IgD-negative memory B cell (primary cell): ENCODE measurements around the gene KRTAP9-4. TPM values are rescaled to one million over a fixed set of nuclear protein-coding genes. Genes with fewer than 3 reads are reported as not detected.
"Not testable (repeated sequence)": the region's sequence is repeated elsewhere in the genome, so short reads cannot be mapped to it uniquely, and the experiment has no call there.

Experiments used
- H3K27ac Mint-ChIP-seq, 3 donors: one replicate each; pipeline ENCODE4 v1.8.0; 2020 to 2022; ENCODE audit warnings: mild to moderate bottlenecking in 3 of 3, mixed read lengths in 3 of 3, moderate library complexity in 1 of 3
- H3K27me3 Mint-ChIP-seq: one replicate; pipeline ENCODE4 v1.8.0; 2021; ENCODE audit warnings: mixed read lengths
- H3K36me3 Mint-ChIP-seq: one replicate; pipeline ENCODE4 v1.8.0; 2020; ENCODE audit warnings: mild to moderate bottlenecking, mixed read lengths
- H3K4me1 Mint-ChIP-seq, 3 donors: one replicate each; pipeline ENCODE4 v1.8.0; 2020 to 2022; ENCODE audit warnings: mixed read lengths in 3 of 3, mild to moderate bottlenecking in 1 of 3
- H3K4me3 Mint-ChIP-seq, 4 donors: one replicate each; pipeline ENCODE4 v1.8.0; 2020 to 2022; ENCODE audit warnings: mild to moderate bottlenecking in 4 of 4, mixed read lengths in 4 of 4, moderate library complexity in 3 of 4
- H3K9me3 Mint-ChIP-seq, 3 donors: one replicate each; pipeline ENCODE4 v1.8.0; 2020 to 2021; ENCODE audit warnings: mixed read lengths in 3 of 3, mild to moderate bottlenecking in 1 of 3
- polyA plus RNA-seq: library from polyadenylated mRNA; unstranded; fragments of 300-500 nt; fragmentation: Illumina TruSeq; gene quantifications from one replicate; pipeline ENCODE4 v1.2.3, GENCODE V29; 2021

The KRTAP9-4 gene
- polyA plus RNA-seq, 1 donor from 2014 or later: not detected

- no peak overlapping the region for H3K4me3 Mint-ChIP-seq
- H3K36me3 Mint-ChIP-seq: no peaks in the 10 kb centered on the region
- no peaks in the 10 kb centered on the region for H3K9me3 Mint-ChIP-seq
- H3K27me3 Mint-ChIP-seq: peaks cover 19% of the 10 kb centered on the region
- no peak overlapping the region for H3K27ac Mint-ChIP-seq
- peaks cover 0 to 11% (median 0%) of the 10 kb centered on the region in 3 donors for H3K4me1 Mint-ChIP-seq
Measured at GRCh38 chr17:41254861-41255260, 5.4 kb downstream of the KRTAP9-4 start.

DNA sequence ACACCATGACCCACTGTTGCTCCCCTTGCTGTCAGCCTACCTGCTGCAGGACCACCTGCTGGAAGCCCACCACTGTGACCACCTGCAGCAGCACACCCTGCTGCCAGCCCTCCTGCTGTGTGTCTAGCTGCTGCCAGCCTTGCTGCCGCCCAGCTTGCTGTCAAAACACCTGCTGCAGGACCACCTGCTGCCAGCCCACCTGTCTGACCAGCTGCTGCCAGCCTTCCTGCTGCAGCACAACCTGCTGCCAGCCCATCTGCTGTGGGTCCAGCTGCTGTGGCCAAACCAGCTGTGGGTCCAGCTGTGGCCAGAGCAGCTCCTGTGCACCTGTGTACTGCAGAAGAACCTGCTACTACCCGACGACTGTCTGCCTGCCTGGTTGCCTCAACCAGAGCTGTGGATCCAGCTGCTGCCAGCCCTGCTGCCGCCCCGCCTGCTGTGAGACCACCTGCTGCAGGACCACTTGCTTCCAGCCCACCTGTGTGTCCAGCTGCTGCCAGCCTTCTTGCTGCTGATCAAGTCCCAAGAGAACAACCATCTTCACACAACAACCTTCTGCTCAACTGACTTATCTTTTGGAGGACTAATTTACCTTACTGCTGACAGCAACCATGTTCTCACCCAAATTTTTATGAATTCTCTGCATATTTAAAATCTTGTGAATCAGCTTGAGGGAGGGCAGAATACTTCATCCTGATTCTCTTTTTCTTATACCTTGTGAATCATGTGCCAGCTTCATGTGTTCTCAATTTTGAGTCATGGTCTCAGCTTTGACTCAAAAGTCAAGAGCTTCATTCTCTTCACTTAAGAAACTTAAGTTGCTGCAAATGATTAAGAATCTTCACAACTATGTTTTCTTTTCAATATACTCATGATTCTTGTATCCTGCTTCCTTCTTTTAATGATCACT, 6.1 kb downstream of the KRTAP9-4 start, which contains the start of gene KRTAP9-9:
TSS of gene KRTAP9-9 (plus strand) at position 4 of the 910 bp plus-strand sequence.
- not testable (repeated sequence) for H3K4me3 Mint-ChIP-seq, H3K9me3 Mint-ChIP-seq, H3K36me3 Mint-ChIP-seq, H3K27ac Mint-ChIP-seq
- peaks cover 0 to 11% (median 0%) of the 10 kb centered on the region in 3 donors for H3K4me1 Mint-ChIP-seq
- H3K27me3 Mint-ChIP-seq: peaks cover 17% of the 10 kb centered on the region

- H3K9me3 Mint-ChIP-seq: peaks cover 0 to 1% (median 0%) of the 10 kb centered on the region in 3 donors
- no peak overlapping the region for H3K27ac Mint-ChIP-seq
- H3K4me1 Mint-ChIP-seq: peaks cover 0 to 11% (median 0%) of the 10 kb centered on the region in 3 donors
- H3K27me3 Mint-ChIP-seq: peaks cover 17% of the 10 kb centered on the region
- H3K4me3 Mint-ChIP-seq: no peak overlapping the region
- H3K36me3 Mint-ChIP-seq: no peaks in the 10 kb centered on the region
Measured at GRCh38 chr17:41256291-41256685, 6.8 kb downstream of the KRTAP9-4 start.

- Mint-ChIP-seq H3K27me3 (peaks cover 13% of the 10 kb centered on the region), H3K9me3 (peaks cover 0 to 1% (median 0%) of the 10 kb centered on the region in 3 donors), H3K4me3 (no peak overlapping the region), H3K36me3 (no peaks in the 10 kb centered on the region), H3K4me1 (peaks cover 0 to 6% (median 0%) of the 10 kb centered on the region in 3 donors), H3K27ac (no peak overlapping the region)
Measured at GRCh38 chr17:41258406-41258805, 8.9 kb downstream of the KRTAP9-4 start.

DNA sequence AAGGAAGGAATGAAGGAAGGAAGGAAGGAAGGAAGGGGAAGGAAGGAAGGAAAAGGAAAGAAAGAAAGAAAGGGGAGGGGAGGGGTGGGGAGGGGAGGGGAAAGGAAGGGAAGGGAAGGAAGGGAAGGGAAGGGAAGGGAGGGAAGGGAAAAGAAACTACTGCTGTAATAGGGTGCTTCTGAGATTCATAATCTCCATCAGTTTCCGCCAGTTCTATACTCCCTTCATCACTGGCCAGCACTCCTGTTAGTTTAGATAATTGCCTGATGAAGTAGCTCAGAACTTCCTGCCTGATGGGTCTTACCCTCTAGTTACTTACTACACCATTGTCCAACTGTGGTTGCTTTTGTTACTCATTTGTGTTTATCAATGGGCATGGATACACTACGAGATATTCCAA, 13.7 kb downstream of the KRTAP9-4 start:
- Mint-ChIP-seq H3K27me3 (peaks cover 15% of the 10 kb centered on the region), H3K27ac (no peak overlapping the region), H3K4me1 (no peaks in the 10 kb centered on the region), H3K4me3 (no peak overlapping the region), H3K36me3 (no peaks in the 10 kb centered on the region), H3K9me3 (peaks cover 0 to 1% (median 0%) of the 10 kb centered on the region in 3 donors)

GRCh38 chr17:41264599-41264998, 15.1 kb downstream of the KRTAP9-4 start:
- H3K4me1 Mint-ChIP-seq: no peaks in the 10 kb centered on the region
- H3K27me3 Mint-ChIP-seq: peaks cover 15% of the 10 kb centered on the region
- H3K27ac Mint-ChIP-seq: no peak overlapping the region
- no peaks in the 10 kb centered on the region for H3K36me3 Mint-ChIP-seq
- no peak overlapping the region for H3K4me3 Mint-ChIP-seq
- H3K9me3 Mint-ChIP-seq: peaks cover 0 to 1% (median 0%) of the 10 kb centered on the region in 3 donors

DNA sequence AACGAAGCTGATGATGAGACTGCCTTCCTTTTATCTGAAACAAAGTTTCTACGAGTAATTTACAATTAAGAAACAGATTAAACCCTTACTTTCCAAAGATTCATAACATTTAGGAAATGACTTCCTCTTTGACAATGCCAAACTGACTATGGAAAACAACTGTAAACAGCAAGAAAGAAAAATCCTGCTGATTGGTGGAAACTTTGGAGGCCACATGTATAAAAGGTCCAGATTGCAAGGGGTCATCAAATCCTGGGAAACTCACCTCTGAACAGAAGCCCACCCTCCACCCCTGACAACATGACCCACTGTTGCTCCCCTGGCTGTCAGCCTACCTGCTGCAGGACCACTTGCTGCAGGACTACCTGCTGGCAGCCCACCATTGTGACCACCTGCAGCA, 15.6 kb downstream of the KRTAP9-4 start, which contains the start of gene KRTAP9-6:
TSS of gene KRTAP9-6 (plus strand) at position 301 of the 400 bp plus-strand sequence. CDS start at position 301, 0 bp downstream.
- H3K27me3 Mint-ChIP-seq: peaks cover 15% of the 10 kb centered on the region
- no peak within 1 kb of the TSS for H3K27ac Mint-ChIP-seq

DNA sequence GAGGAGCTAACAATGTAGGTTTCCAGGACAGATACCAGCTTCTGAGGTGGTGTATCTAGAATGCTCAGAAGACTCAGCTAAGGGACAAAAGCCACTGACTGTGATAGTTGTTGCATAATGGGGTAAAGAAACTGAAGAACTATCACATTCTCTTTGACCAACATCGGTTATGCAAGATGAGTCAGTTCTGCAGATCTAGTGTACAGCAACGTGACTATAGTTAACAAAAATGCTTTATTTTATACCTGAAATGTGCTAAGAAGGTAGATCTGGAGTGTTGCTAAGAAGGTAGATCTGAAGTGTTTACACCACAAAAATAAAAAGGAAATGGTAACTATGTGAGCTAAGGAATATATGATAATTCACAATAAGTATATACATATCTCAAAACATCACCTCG, 18.2 kb downstream of the KRTAP9-4 start:
- no peak overlapping the region for H3K27ac Mint-ChIP-seq
- no peak overlapping the region for H3K4me3 Mint-ChIP-seq
- no peaks in the 10 kb centered on the region for H3K4me1 Mint-ChIP-seq
- no peaks in the 10 kb centered on the region for H3K36me3 Mint-ChIP-seq
- no peaks in the 10 kb centered on the region for H3K9me3 Mint-ChIP-seq
- H3K27me3 Mint-ChIP-seq: peaks cover 19% of the 10 kb centered on the region

More for the DNA sequence above, 15.6 kb downstream of the KRTAP9-4 start, which contains the start of gene KRTAP9-6:
- Mint-ChIP-seq H3K36me3 (no peaks in the 10 kb centered on the region), H3K4me3 (no peak within 1 kb of the TSS), H3K4me1 (no peaks in the 10 kb centered on the region), H3K9me3 (peaks cover 0 to 1% (median 0%) of the 10 kb centered on the region in 3 donors)

DNA sequence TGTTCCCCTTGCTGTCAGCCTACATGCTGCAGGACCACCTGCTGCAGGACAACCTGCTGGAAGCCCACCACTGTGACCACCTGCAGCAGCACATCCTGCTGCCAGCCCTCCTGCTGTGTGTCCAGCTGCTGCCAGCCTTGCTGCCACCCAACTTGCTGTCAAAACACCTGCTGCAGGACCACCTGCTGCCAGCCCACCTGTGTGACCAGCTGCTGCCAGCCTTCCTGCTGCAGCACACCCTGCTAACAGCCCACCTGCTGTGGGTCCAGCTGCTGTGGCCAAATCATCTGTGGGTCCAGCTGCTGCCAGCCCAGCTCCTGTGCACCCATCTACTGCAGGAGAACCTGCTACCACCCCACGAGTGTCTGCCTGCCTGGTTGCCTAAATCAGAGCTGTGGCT, 21.8 kb downstream of the KRTAP9-4 start:
- H3K36me3 Mint-ChIP-seq, H3K9me3 Mint-ChIP-seq, H3K4me1 Mint-ChIP-seq, H3K27ac Mint-ChIP-seq, H3K4me3 Mint-ChIP-seq: not testable (repeated sequence)
- H3K27me3 Mint-ChIP-seq: peaks cover 12% of the 10 kb centered on the region

GRCh38 chr17:41271858-41272257, 22.4 kb downstream of the KRTAP9-4 start:
- H3K27me3 Mint-ChIP-seq: peaks cover 11% of the 10 kb centered on the region
- no peak overlapping the region for H3K4me3 Mint-ChIP-seq
- H3K36me3 Mint-ChIP-seq: no peaks in the 10 kb centered on the region
- no peaks in the 10 kb centered on the region for H3K9me3 Mint-ChIP-seq
- H3K4me1 Mint-ChIP-seq: peaks cover 0 to 2% (median 2%) of the 10 kb centered on the region in 3 donors
- H3K27ac Mint-ChIP-seq: peak overlapping the region in 1 of 3 donors; percentile 63

DNA sequence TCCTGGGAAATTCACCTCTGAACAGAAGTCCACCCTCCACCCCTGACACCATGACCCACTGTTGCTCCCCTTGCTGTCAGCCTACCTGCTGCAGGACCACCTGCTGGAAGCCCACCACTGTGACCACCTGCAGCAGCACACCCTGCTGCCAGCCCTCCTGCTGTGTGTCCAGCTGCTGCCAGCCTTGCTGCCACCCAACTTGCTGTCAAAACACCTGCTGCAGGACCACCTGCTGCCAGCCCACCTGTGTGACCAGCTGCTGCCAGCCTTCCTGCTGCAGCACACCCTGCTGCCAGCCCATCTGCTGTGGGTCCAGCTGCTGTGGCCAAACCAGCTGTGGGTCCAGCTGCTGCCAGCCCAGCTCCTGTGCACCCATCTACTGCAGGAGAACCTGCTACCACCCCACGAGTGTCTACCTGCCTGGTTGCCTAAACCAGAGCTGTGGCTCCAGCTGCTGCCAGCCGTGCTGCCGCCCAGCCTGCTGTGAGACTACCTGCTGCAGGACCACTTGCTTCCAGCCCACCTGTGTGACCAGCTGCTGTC, 26.2 kb downstream of the KRTAP9-4 start, which contains the start of gene KRTAP9-7:
TSS of gene KRTAP9-7 (plus strand) at position 51 of the 543 bp plus-strand sequence. CDS start at position 51, 0 bp downstream.
- peaks cover 11% of the 10 kb centered on the region for H3K27me3 Mint-ChIP-seq
- H3K27ac Mint-ChIP-seq, H3K36me3 Mint-ChIP-seq, H3K9me3 Mint-ChIP-seq, H3K4me3 Mint-ChIP-seq, H3K4me1 Mint-ChIP-seq: not testable (repeated sequence)

DNA sequence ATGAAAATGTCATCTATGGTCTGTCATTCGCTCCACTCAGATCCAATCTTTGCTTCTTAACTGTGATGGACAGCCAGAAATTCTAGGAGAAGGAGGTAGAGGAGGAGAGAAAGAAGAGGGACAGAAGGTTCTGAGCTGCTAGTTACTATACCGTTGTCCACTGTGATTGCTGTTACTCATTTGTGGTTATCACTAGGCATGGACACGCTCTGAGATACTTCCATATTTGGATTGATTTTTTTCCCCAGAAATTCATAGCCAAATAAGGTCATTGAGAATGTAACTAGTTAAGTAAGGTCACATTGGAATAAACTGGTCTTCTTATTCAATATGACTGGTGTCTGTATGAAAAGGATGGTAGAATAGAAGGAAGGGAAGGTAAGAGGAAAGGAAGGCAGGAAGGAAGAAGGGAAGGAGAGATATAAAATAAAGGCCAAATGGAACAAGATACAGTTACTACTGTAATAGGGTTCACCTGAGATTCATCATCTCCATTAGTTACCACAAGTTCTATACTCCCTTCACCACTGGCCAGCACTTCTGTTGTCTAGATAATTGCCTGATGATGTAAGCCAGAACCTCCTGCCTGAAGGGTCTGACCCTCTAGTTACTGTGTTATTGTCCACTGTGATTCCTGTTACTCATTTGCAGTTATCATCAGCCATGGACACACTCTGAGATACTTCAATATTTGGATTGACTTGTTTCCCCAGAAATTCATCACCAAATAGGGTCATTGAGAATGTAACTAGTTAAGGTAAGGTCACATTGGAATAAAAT, 28.9 kb downstream of the KRTAP9-4 start:
- Mint-ChIP-seq H3K36me3 (peaks cover 2% of the 10 kb centered on the region), H3K27ac (no peak overlapping the region), H3K9me3 (peaks cover 2 to 3% (median 2%) of the 10 kb centered on the region in 3 donors), H3K27me3 (peaks cover 7% of the 10 kb centered on the region), H3K4me3 (no peak overlapping the region), H3K4me1 (peaks cover 0 to 3% (median 2%) of the 10 kb centered on the region in 3 donors)

DNA sequence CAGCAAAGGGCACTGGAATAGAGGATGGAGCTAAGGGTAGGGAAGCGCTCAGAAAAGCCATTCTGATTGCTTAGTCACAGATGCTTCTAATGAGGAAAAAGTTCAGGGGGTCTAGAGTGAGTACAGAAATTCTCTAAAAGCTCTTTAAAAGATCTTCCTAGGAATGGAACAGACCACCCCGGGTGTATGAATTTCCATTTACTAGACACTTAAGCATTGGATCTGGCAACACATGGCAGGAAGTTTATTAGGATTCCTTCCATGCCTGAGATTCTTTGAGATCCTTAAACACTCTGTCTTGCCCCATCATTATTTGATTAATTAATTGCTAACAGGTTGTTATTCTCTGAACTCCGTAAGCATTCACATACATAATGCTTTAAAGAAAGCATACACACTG, 34.6 kb downstream of the KRTAP9-4 start:
- H3K4me1 Mint-ChIP-seq: peaks cover 0 to 6% (median 0%) of the 10 kb centered on the region in 3 donors
- peaks cover 7% of the 10 kb centered on the region for H3K27me3 Mint-ChIP-seq
- peaks cover 2 to 4% (median 3%) of the 10 kb centered on the region in 3 donors for H3K9me3 Mint-ChIP-seq

GRCh38 chr17:41284546-41284945, 35.1 kb downstream of the KRTAP9-4 start:
- Mint-ChIP-seq H3K36me3 (peaks cover 2% of the 10 kb centered on the region), H3K4me3 (no peak overlapping the region), H3K4me1 (peaks cover 0 to 6% (median 0%) of the 10 kb centered on the region in 3 donors), H3K9me3 (peaks cover 2 to 4% (median 3%) of the 10 kb centered on the region in 3 donors), H3K27ac (no peak overlapping the region), H3K27me3 (peaks cover 9% of the 10 kb centered on the region)

More for the DNA sequence above, 34.6 kb downstream of the KRTAP9-4 start:
- no peak overlapping the region for H3K4me3 Mint-ChIP-seq
- H3K36me3 Mint-ChIP-seq: peaks cover 2% of the 10 kb centered on the region
- H3K27ac Mint-ChIP-seq: no peak overlapping the region
